ENCODE results near the gene MERTK. TPM values are rescaled to one million over a fixed set of nuclear protein-coding genes. Genes with fewer than 3 reads are reported as not detected.

Gene MERTK
- total and polyA plus RNA-seq, 2 experiments from 2014 or later = under 0.01 TPM; not detected in 1

- in situ Hi-C loops (cut with MboI) = no loop called here
- Histone ChIP-seq H3K9me3 (ENCODE audit: low read depth) (no peaks in the 10 kb centered on the region), H4K20me1 (ENCODE audit: insufficient read depth) (no peaks in the 10 kb centered on the region), H3K4me1 (ENCODE audit: insufficient read depth) (no peaks in the 10 kb centered on the region), H3K36me3 (ENCODE audit: low read depth) (no peaks in the 10 kb centered on the region), H3F3A (ENCODE audit: insufficient read depth) (no peaks in the 10 kb centered on the region), H3K27me3 (replicated peaks; ENCODE audit: insufficient read depth) (peaks cover 67% of the 10 kb centered on the region), H3K79me2 (ENCODE audit: insufficient read depth) (no peaks in the 10 kb centered on the region), H3K27ac (no peak overlapping the region), H2AFZ (no peak overlapping the region), H3K4me3 (no peak overlapping the region), H3K9me2 (ENCODE audit: insufficient read depth) (no peaks in the 10 kb centered on the region), H3K9ac (no peak overlapping the region), H3K4me2 (ENCODE audit: unreplicated experiment) (no peak overlapping the region)
- TF ChIP-seq EZH2phosphoT487 (IDR thresholded peaks at IDR 0.05; ENCODE audit: insufficient read depth, low read depth) (no peak), EZH2 (IDR thresholded peaks at IDR 0.05; ENCODE audit: insufficient read depth, poor library complexity, severe bottlenecking) (no peak)
- peak; percentile 31 for DNase-seq
- WGBS, 2 experiments (ENCODE audit: low coverage in 1 of 2, low lambda C conversion rate in 2 of 2, missing lambda C conversion rate in 2 of 2) = 75 to 79% methylated on average over 8 of the region's 8 CpGs
These were observed 85.2 kb downstream of the MERTK start for GRCh38 chr2:111983478-111984212.

DNA sequence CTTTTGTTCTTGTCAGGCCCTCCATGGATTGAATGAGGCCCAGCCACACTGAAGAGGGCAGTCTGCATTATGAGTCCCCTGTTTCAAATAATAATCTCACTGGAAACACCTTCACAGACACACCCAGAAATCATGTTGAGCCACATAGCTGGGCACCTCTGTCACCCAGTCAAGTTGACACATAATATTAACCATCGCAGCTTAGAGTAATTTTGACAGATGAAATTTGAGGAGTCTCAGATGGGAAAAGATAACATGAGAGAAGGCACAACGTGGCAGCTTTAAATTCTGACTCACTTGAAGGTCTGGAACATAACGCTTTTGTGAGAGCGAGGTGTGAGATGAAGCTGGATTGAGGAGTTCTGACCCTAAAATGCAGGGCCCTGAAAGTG lies 85.8 kb downstream of the MERTK start:
- TF ChIP-seq EZH2phosphoT487 (IDR thresholded peaks at IDR 0.05; ENCODE audit: insufficient read depth, low read depth) (no peak), EZH2 (IDR thresholded peaks at IDR 0.05; ENCODE audit: insufficient read depth, poor library complexity, severe bottlenecking) (no peak)
- Histone ChIP-seq H3K9ac (no peak overlapping the region), H3K4me1 (ENCODE audit: insufficient read depth) (no peaks in the 10 kb centered on the region), H3K9me2 (ENCODE audit: insufficient read depth) (no peaks in the 10 kb centered on the region), H2AFZ (no peak overlapping the region), H3K79me2 (ENCODE audit: insufficient read depth) (no peaks in the 10 kb centered on the region), H3K27me3 (replicated peaks; ENCODE audit: insufficient read depth) (peaks cover 62% of the 10 kb centered on the region), H3K9me3 (ENCODE audit: low read depth) (no peaks in the 10 kb centered on the region), H3K27ac (no peak overlapping the region), H3F3A (ENCODE audit: insufficient read depth) (no peaks in the 10 kb centered on the region), H3K36me3 (ENCODE audit: low read depth) (no peaks in the 10 kb centered on the region), H3K4me2 (ENCODE audit: unreplicated experiment) (no peak overlapping the region), H3K4me3 (no peak overlapping the region), H4K20me1 (ENCODE audit: insufficient read depth) (no peaks in the 10 kb centered on the region)
- no peak for DNase-seq
- 85 to 89% methylated on average over 4 of the region's 4 CpGs for WGBS, 2 experiments (ENCODE audit: low coverage in 1 of 2, low lambda C conversion rate in 2 of 2, missing lambda C conversion rate in 2 of 2)
- in situ Hi-C loops (cut with MboI) = no loop called here

- WGBS, 2 experiments (ENCODE audit: low coverage in 1 of 2, low lambda C conversion rate in 2 of 2, missing lambda C conversion rate in 2 of 2) = 70% methylated on average over 4 of the region's 4 CpGs
- no peak overlapping the region for H3K4me2 ChIP-seq (ENCODE audit: unreplicated experiment)
- H3K9me3 ChIP-seq (ENCODE audit: low read depth) = no peaks in the 10 kb centered on the region
- H3K9me2 ChIP-seq (ENCODE audit: insufficient read depth) = no peaks in the 10 kb centered on the region
- peaks cover 55% of the 10 kb centered on the region for H3K27me3 ChIP-seq (replicated peaks; ENCODE audit: insufficient read depth)
- no peak overlapping the region for H3K27ac ChIP-seq
- TF ChIP-seq EZH2 (IDR thresholded peaks at IDR 0.05; ENCODE audit: insufficient read depth, poor library complexity, severe bottlenecking) (no peak), EZH2phosphoT487 (IDR thresholded peaks at IDR 0.05; ENCODE audit: insufficient read depth, low read depth) (no peak)
- H3K79me2 ChIP-seq (ENCODE audit: insufficient read depth) = no peaks in the 10 kb centered on the region
- DNase-seq = no peak
- no peaks in the 10 kb centered on the region for H4K20me1 ChIP-seq (ENCODE audit: insufficient read depth)
- no peaks in the 10 kb centered on the region for H3F3A ChIP-seq (ENCODE audit: insufficient read depth)
- H3K9ac ChIP-seq = no peak overlapping the region
- H3K4me3 ChIP-seq = no peak overlapping the region
- no peak overlapping the region for H2AFZ ChIP-seq
- H3K36me3 ChIP-seq (ENCODE audit: low read depth) = no peaks in the 10 kb centered on the region
- no peaks in the 10 kb centered on the region for H3K4me1 ChIP-seq (ENCODE audit: insufficient read depth)
- in situ Hi-C loops (cut with MboI) = no loop called here
These were observed 87.1 kb downstream of the MERTK start for GRCh38 chr2:111985514-111985913.

DNA sequence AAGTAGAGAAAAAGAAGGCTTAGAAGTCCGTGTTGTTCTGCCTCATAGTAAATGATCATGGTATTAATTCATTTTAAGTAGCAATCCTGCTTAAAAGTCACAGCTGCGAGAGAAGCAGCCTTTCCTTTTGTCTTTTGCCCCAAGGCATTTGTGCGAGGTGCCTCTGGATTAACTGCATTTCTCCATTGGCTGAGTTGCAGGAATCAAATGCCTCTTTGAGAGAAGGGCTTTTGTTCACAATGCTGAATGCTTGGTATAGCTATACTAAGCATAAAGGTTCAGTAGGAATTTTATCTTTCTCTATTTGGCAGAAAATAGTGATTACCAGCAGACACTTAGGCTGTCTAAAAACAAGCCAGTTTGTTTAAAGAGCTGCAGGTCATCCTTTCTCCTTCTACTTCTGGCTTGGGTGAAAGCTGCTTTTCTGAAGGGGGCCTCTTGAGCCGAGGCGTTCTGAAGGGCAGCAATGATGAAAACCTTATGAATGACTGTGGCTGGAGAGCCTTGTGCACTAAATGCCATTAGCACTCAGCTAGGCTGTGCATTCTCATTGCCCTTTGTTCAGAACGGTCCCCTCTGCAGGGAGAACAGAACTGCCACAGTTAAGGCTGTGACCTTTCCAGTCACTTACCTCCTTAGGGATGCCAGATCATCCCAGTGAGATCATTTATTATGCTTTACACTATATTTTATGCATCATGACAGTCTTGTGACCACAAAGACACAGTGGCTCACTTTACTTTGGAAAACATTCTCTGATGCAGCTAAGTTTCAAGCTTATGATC lies 87.9 kb downstream of the MERTK start:
- H4K20me1 ChIP-seq (ENCODE audit: insufficient read depth) = no peaks in the 10 kb centered on the region
- no peaks in the 10 kb centered on the region for H3K9me2 ChIP-seq (ENCODE audit: insufficient read depth)
- no peaks in the 10 kb centered on the region for H3K4me1 ChIP-seq (ENCODE audit: insufficient read depth)
- H3K27me3 ChIP-seq (replicated peaks; ENCODE audit: insufficient read depth) = peaks cover 48% of the 10 kb centered on the region
- no peaks in the 10 kb centered on the region for H3K36me3 ChIP-seq (ENCODE audit: low read depth)
- 65 to 75% methylated on average over 6 of the region's 6 CpGs for WGBS, 2 experiments (ENCODE audit: low coverage in 1 of 2, low lambda C conversion rate in 2 of 2, missing lambda C conversion rate in 2 of 2)
- no peaks in the 10 kb centered on the region for H3K79me2 ChIP-seq (ENCODE audit: insufficient read depth)
- in situ Hi-C loops (cut with MboI) = no loop called here
- no peak overlapping the region for H2AFZ ChIP-seq
- no peak overlapping the region for H3K4me3 ChIP-seq
- no peak overlapping the region for H3K4me2 ChIP-seq (ENCODE audit: unreplicated experiment)
- peak; percentile 24 for DNase-seq
- no peak overlapping the region for H3K9ac ChIP-seq
- H3K9me3 ChIP-seq (ENCODE audit: low read depth) = no peaks in the 10 kb centered on the region
- no peak overlapping the region for H3K27ac ChIP-seq
- no peaks in the 10 kb centered on the region for H3F3A ChIP-seq (ENCODE audit: insufficient read depth)
- TF ChIP-seq EZH2 (IDR thresholded peaks at IDR 0.05; ENCODE audit: insufficient read depth, poor library complexity, severe bottlenecking) = no peak
- TF ChIP-seq EZH2phosphoT487 (IDR thresholded peaks at IDR 0.05; ENCODE audit: insufficient read depth, low read depth) = no peak

Measured in GM23248 (cell line).